WTC11 (cell line): ENCODE data around the gene TACR2. TPM values are rescaled to one million over a fixed set of nuclear protein-coding genes. Genes with fewer than 3 reads are reported as not detected.
A peak's percentile ranks its signal among the peaks of the same experiment; 100 is the strongest.

Experiments
- ATAC-seq: fragments of 200-7000 bp; cut with Tn5 transposase; 2 replicates; pipeline ENCODE4 v1.10.0; 2021; ENCODE audit warnings: mild to moderate bottlenecking, moderate library complexity
- CTCF ChIA-PET: fragments of 300-600 bp; sonication (Branson Sonifier 250); formaldehyde crosslinking; loops from one replicate; lab custom pipeline; 2021; ENCODE audit warnings: antibody characterized with exemption; lab: Charles Lee
- POLR2A ChIA-PET: fragments of 350-600 bp; sonication (Branson Sonifier 250); formaldehyde crosslinking; loops from one replicate; lab custom pipeline; 2021; ENCODE audit warnings: antibody characterized with exemption; lab: Charles Lee
- DNase-seq: peaks from one replicate; pipeline ENCODE4 v3.0.0; 2021; ENCODE audit warnings: low spot score
- H3K27ac Mint-ChIP-seq: 2 replicates; pipeline ENCODE4 v1.8.0; 2021; ENCODE audit warnings: mixed read lengths
- H3K27me3 Mint-ChIP-seq: 2 replicates; pipeline ENCODE4 v1.8.0; 2021; ENCODE audit warnings: low read depth, mild to moderate bottlenecking, moderate library complexity, mixed read lengths
- H3K36me3 Mint-ChIP-seq: 2 replicates; pipeline ENCODE4 v1.8.0; 2021; ENCODE audit warnings: mixed read lengths
- H3K4me1 Mint-ChIP-seq: 2 replicates; pipeline ENCODE4 v1.8.0; 2022; ENCODE audit warnings: mixed read lengths
- H3K4me3 Mint-ChIP-seq: 2 replicates; pipeline ENCODE4 v1.8.0; 2021; ENCODE audit warnings: mild to moderate bottlenecking, moderate library complexity, mixed read lengths
- H3K9me3 Mint-ChIP-seq: 2 replicates; pipeline ENCODE4 v1.8.0; 2021; ENCODE audit warnings: mixed read lengths
- ATF6 ChIP-seq: sonication (generic); formaldehyde crosslinking; IDR thresholded peaks from 2 replicates; pipeline ENCODE4 v1.8.1; 2023; ENCODE audit warnings: mild to moderate bottlenecking, missing genetic modification reagents
- CBFB ChIP-seq: sonication (generic); formaldehyde crosslinking; IDR thresholded peaks from 2 replicates; pipeline ENCODE4 v1.8.1; 2022; ENCODE audit warnings: mild to moderate bottlenecking, low read depth, missing genetic modification reagents
- CDX4 ChIP-seq: fragments of 250-450 bp; sonication (Bioruptor Pico); IDR thresholded peaks from 2 replicates; pipeline ENCODE4 v1.9.0; 2021; ENCODE audit warnings: moderate library complexity, mild to moderate bottlenecking, inconsistent platforms, borderline replicate concordance
- E2F4 ChIP-seq: sonication (generic); formaldehyde crosslinking; IDR thresholded peaks from 2 replicates; pipeline ENCODE4 v1.8.1; 2022; ENCODE audit warnings: low read depth, mild to moderate bottlenecking, moderate library complexity, missing genetic modification reagents, borderline replicate concordance
- GTF2I ChIP-seq: fragments of 250-450 bp; sonication (Bioruptor Pico); conservative IDR thresholded peaks from 2 replicates; pipeline ENCODE4 v1.4.0; 2021; ENCODE audit warnings: mild to moderate bottlenecking
- MYBL2 ChIP-seq: sonication (generic); formaldehyde crosslinking; IDR thresholded peaks from 2 replicates; pipeline ENCODE4 v1.8.1; 2023; ENCODE audit warnings: mild to moderate bottlenecking, moderate library complexity, missing genetic modification reagents
- NFE2L1 ChIP-seq: sonication (generic); formaldehyde crosslinking; IDR thresholded peaks from 2 replicates; pipeline ENCODE4 v1.8.1; 2023; ENCODE audit warnings: missing genetic modification reagents
- NFYB ChIP-seq: sonication (generic); formaldehyde crosslinking; conservative IDR thresholded peaks from 2 replicates; pipeline ENCODE4 v1.8.0; 2022; ENCODE audit warnings: low read depth, missing genetic modification reagents
- NR1H2 ChIP-seq: sonication (generic); formaldehyde crosslinking; IDR thresholded peaks from 2 replicates; pipeline ENCODE4 v1.9.0; 2021; ENCODE audit warnings: mild to moderate bottlenecking, moderate library complexity, missing genetic modification reagents
- TEAD1 ChIP-seq: sonication (generic); formaldehyde crosslinking; IDR thresholded peaks from 2 replicates; pipeline ENCODE4 v1.8.0; 2022; ENCODE audit warnings: mild to moderate bottlenecking, missing genetic modification reagents
- ZNF263 ChIP-seq: sonication (generic); formaldehyde crosslinking; IDR thresholded peaks from 2 replicates; pipeline ENCODE4 v1.8.1; 2022; ENCODE audit warnings: low read depth, mild to moderate bottlenecking, moderate library complexity, missing genetic modification reagents
- ZNF281 ChIP-seq: sonication (generic); formaldehyde crosslinking; IDR thresholded peaks from 2 replicates; pipeline ENCODE4 v1.8.0; 2023; ENCODE audit warnings: mild to moderate bottlenecking, missing genetic modification reagents
- ZNF317 ChIP-seq: sonication (generic); formaldehyde crosslinking; IDR thresholded peaks from 2 replicates; pipeline ENCODE4 v1.8.1; 2023; ENCODE audit warnings: low read depth, mild to moderate bottlenecking, moderate library complexity, missing genetic modification reagents, borderline replicate concordance
- ZNF396 ChIP-seq: fragments of 250-450 bp; sonication (Bioruptor Pico); IDR thresholded peaks from 2 replicates; pipeline ENCODE4 v1.8.0; 2021; ENCODE audit warnings: mild to moderate bottlenecking, moderate library complexity, borderline replicate concordance
- total RNA-seq: library from RNA; stranded (reverse); gene quantifications from 3 replicates; pipeline ENCODE4 v1.2.3, GENCODE V29; 2021
- TF ChIP-seq, protein P1 (sequence below): sonication (generic); formaldehyde crosslinking; IDR thresholded peaks from 2 replicates; pipeline ENCODE4 v1.8.1; 2023; ENCODE audit warnings: mild to moderate bottlenecking, missing genetic modification reagents, borderline replicate concordance
- TF ChIP-seq, protein P2 (sequence below): sonication (generic); formaldehyde crosslinking; IDR thresholded peaks from 2 replicates; pipeline ENCODE4 v1.8.1; 2023; ENCODE audit warnings: mild to moderate bottlenecking, missing genetic modification reagents, moderate library complexity
- TF ChIP-seq, protein P3 (sequence below): sonication (generic); formaldehyde crosslinking; IDR thresholded peaks from 2 replicates; pipeline ENCODE4 v1.8.0; 2022; ENCODE audit warnings: mild to moderate bottlenecking, missing genetic modification reagents
- TF ChIP-seq, protein P4 (sequence below): fragments of 200-600 bp; IDR thresholded peaks from 2 replicates; pipeline ENCODE4 v1.8.0; 2022; ENCODE audit warnings: antibody characterized with exemption
- TF ChIP-seq, protein P5 (sequence below): fragments of 250-450 bp; sonication (Bioruptor Pico); IDR thresholded peaks from 2 replicates; pipeline ENCODE4 v2.1.2; 2022; ENCODE audit warnings: mild to moderate bottlenecking, moderate library complexity
- TF ChIP-seq, protein P6 (sequence below): fragments of 250-450 bp; sonication (Bioruptor Pico); IDR thresholded peaks from 2 replicates; pipeline ENCODE4 v1.9.0; 2021; ENCODE audit warnings: mild to moderate bottlenecking

Gene TACR2
- total RNA-seq, 1 experiment from 2014 or later: 0.20 TPM

GRCh38 chr10:69367469-69367868 is 49.2 kb downstream of the TACR2 start (continued):
- TF ChIP-seq, protein P1, sequence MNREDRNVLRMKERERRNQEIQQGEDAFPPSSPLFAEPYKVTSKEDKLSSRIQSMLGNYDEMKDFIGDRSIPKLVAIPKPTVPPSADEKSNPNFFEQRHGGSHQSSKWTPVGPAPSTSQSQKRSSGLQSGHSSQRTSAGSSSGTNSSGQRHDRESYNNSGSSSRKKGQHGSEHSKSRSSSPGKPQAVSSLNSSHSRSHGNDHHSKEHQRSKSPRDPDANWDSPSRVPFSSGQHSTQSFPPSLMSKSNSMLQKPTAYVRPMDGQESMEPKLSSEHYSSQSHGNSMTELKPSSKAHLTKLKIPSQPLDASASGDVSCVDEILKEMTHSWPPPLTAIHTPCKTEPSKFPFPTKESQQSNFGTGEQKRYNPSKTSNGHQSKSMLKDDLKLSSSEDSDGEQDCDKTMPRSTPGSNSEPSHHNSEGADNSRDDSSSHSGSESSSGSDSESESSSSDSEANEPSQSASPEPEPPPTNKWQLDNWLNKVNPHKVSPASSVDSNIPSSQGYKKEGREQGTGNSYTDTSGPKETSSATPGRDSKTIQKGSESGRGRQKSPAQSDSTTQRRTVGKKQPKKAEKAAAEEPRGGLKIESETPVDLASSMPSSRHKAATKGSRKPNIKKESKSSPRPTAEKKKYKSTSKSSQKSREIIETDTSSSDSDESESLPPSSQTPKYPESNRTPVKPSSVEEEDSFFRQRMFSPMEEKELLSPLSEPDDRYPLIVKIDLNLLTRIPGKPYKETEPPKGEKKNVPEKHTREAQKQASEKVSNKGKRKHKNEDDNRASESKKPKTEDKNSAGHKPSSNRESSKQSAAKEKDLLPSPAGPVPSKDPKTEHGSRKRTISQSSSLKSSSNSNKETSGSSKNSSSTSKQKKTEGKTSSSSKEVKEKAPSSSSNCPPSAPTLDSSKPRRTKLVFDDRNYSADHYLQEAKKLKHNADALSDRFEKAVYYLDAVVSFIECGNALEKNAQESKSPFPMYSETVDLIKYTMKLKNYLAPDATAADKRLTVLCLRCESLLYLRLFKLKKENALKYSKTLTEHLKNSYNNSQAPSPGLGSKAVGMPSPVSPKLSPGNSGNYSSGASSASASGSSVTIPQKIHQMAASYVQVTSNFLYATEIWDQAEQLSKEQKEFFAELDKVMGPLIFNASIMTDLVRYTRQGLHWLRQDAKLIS (CRISPR knock-in tag): no peak
- TF ChIP-seq, protein P2, sequence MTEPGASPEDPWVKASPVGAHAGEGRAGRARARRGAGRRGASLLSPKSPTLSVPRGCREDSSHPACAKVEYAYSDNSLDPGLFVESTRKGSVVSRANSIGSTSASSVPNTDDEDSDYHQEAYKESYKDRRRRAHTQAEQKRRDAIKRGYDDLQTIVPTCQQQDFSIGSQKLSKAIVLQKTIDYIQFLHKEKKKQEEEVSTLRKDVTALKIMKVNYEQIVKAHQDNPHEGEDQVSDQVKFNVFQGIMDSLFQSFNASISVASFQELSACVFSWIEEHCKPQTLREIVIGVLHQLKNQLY: no peak
- TF ChIP-seq, protein P3, sequence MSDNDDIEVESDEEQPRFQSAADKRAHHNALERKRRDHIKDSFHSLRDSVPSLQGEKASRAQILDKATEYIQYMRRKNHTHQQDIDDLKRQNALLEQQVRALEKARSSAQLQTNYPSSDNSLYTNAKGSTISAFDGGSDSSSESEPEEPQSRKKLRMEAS (CRISPR knock-in tag): no peak

GRCh38 chr10:69366738-69367137 is 50.0 kb downstream of the TACR2 start:
- no peak for DNase-seq
- CTCF ChIA-PET: interaction anchor here (0.7 kb wide), 1 partner anchor 42 kb away, joined by 3 read pairs; no protein-coding TSS in a partner anchor
- POLR2A ChIA-PET: no interaction called here
- ATAC-seq: no peak
- Mint-ChIP-seq H3K36me3 (peaks cover 61% of the 10 kb centered on the region), H3K27me3 (no peaks in the 10 kb centered on the region), H3K4me1 (peaks cover 19% of the 10 kb centered on the region), H3K4me3 (no peak overlapping the region), H3K27ac (peak overlapping the region; percentile 71; the same call in 1 of the 2 replicates), H3K9me3 (no peaks in the 10 kb centered on the region)
- TF ChIP-seq ATF6 (CRISPR knock-in tag) (no peak), E2F4 (CRISPR knock-in tag) (no peak), NFE2L1 (CRISPR knock-in tag) (no peak), NFYB (no peak), ZNF317 (no peak), ZNF396 (CRISPR knock-in tag) (no peak), ZNF263 (no peak), CDX4 (CRISPR knock-in tag) (no peak), MYBL2 (CRISPR knock-in tag) (no peak), CBFB (no peak), GTF2I (CRISPR knock-in tag) (no peak), NR1H2 (no peak), TEAD1 (CRISPR knock-in tag) (no peak), ZNF281 (CRISPR knock-in tag) (no peak)
- TF ChIP-seq, protein P4, sequence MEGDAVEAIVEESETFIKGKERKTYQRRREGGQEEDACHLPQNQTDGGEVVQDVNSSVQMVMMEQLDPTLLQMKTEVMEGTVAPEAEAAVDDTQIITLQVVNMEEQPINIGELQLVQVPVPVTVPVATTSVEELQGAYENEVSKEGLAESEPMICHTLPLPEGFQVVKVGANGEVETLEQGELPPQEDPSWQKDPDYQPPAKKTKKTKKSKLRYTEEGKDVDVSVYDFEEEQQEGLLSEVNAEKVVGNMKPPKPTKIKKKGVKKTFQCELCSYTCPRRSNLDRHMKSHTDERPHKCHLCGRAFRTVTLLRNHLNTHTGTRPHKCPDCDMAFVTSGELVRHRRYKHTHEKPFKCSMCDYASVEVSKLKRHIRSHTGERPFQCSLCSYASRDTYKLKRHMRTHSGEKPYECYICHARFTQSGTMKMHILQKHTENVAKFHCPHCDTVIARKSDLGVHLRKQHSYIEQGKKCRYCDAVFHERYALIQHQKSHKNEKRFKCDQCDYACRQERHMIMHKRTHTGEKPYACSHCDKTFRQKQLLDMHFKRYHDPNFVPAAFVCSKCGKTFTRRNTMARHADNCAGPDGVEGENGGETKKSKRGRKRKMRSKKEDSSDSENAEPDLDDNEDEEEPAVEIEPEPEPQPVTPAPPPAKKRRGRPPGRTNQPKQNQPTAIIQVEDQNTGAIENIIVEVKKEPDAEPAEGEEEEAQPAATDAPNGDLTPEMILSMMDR: no peak
- TF ChIP-seq, protein P5, sequence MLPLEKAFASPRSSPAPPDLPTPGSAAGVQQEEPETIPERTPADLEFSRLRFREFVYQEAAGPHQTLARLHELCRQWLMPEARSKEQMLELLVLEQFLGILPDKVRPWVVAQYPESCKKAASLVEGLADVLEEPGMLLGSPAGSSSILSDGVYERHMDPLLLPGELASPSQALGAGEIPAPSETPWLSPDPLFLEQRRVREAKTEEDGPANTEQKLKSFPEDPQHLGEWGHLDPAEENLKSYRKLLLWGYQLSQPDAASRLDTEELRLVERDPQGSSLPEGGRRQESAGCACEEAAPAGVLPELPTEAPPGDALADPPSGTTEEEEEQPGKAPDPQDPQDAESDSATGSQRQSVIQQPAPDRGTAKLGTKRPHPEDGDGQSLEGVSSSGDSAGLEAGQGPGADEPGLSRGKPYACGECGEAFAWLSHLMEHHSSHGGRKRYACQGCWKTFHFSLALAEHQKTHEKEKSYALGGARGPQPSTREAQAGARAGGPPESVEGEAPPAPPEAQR: no peak
- TF ChIP-seq, protein P6, sequence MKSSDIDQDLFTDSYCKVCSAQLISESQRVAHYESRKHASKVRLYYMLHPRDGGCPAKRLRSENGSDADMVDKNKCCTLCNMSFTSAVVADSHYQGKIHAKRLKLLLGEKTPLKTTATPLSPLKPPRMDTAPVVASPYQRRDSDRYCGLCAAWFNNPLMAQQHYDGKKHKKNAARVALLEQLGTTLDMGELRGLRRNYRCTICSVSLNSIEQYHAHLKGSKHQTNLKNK (CRISPR knock-in tag): no peak
